ENCODE measurements around the gene ITGA2.

ITGA2 gene

GRCh38 chr5:52989025-52989780 is at the start of gene ITGA2:
Gene ITGA2, plus strand, starts transcription at chr5:52989352. Its CDS starts 117 bp downstream, at chr5:52989469.
- H2AFZ ChIP-seq (ENCODE audit: low read depth, low read length, severe bottlenecking) = peak within 1 kb of the TSS; percentile 89
- H3K9me2 ChIP-seq (replicated peaks; ENCODE audit: insufficient read depth, low read length) = no peaks in the 10 kb centered on the region
- no peak within 1 kb of the TSS for H3K27ac ChIP-seq (ENCODE audit: low read depth, low read length)
- peak within 1 kb of the TSS; percentile 54 for H3K4me3 ChIP-seq (ENCODE audit: insufficient read depth, low read length, poor library complexity, severe bottlenecking)
- no peaks in the 10 kb centered on the region for H3K36me3 ChIP-seq (ENCODE audit: low read length)
- H3K79me2 ChIP-seq (ENCODE audit: insufficient read depth, low read length) = no peaks in the 10 kb centered on the region
- peak within 1 kb of the TSS; percentile 69 for H3K4me2 ChIP-seq (ENCODE audit: low read depth, low read length, poor library complexity, severe bottlenecking)
- TF ChIP-seq EZH2phosphoT487 (conservative IDR thresholded peaks at IDR 0.05; ENCODE audit: low read length) = no peak
- TF ChIP-seq CTCF (IDR thresholded peaks at IDR 0.05; ENCODE audit: insufficient read depth, low read length, poor library complexity, severe bottlenecking) = no peak
- no peaks in the 10 kb centered on the region for H4K20me1 ChIP-seq (ENCODE audit: low read depth, low read length)
- no peaks in the 10 kb centered on the region for H3F3A ChIP-seq (ENCODE audit: insufficient read depth)
- peak within 1 kb of the TSS; percentile 36; the same call in 1 of the 2 replicates for H3K9ac ChIP-seq (ENCODE audit: low read length)
- no peaks in the 10 kb centered on the region for H3K27me3 ChIP-seq (ENCODE audit: low read length)
- H3K9me3 ChIP-seq (ENCODE audit: insufficient read depth, low read length) = no peaks in the 10 kb centered on the region

DNA sequence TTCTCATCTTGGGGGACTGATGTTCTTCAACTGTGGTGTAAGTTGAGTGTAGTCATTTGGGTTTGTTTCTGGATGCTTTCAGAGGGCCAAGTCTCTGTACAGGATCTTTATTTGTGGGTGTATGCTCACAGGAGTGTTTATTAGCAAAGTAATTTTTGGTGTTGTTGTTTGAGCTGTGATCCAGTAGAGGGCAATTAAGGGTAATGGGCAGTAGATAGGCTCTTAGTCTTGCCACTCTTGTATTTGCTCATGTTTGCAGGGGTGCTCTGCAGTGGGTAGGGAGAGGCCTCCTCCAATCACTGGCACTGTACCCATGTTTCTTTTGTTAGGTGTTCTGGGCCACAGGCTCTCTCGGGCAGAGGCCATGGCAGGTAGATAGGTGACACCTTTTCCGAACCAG is 45.9 kb upstream of the ITGA2 start:
- no peaks in the 10 kb centered on the region for H3K9me3 ChIP-seq (ENCODE audit: insufficient read depth, low read length)
- no peak overlapping the region for H2AFZ ChIP-seq (ENCODE audit: low read depth, low read length, severe bottlenecking)
- no peak for TF ChIP-seq CTCF (IDR thresholded peaks at IDR 0.05; ENCODE audit: insufficient read depth, low read length, poor library complexity, severe bottlenecking)
- no peak for TF ChIP-seq EZH2phosphoT487 (conservative IDR thresholded peaks at IDR 0.05; ENCODE audit: low read length)
- H3F3A ChIP-seq (ENCODE audit: insufficient read depth) = no peaks in the 10 kb centered on the region
- H3K79me2 ChIP-seq (ENCODE audit: insufficient read depth, low read length) = no peaks in the 10 kb centered on the region
- H3K4me2 ChIP-seq (ENCODE audit: low read depth, low read length, poor library complexity, severe bottlenecking) = no peak overlapping the region
- H3K9me2 ChIP-seq (replicated peaks; ENCODE audit: insufficient read depth, low read length) = no peaks in the 10 kb centered on the region
- H3K9ac ChIP-seq (ENCODE audit: low read length) = no peak overlapping the region
- H3K27me3 ChIP-seq (ENCODE audit: low read length) = no peaks in the 10 kb centered on the region
- H4K20me1 ChIP-seq (ENCODE audit: low read depth, low read length) = no peaks in the 10 kb centered on the region
- H3K27ac ChIP-seq (ENCODE audit: low read depth, low read length) = no peak overlapping the region
- H3K36me3 ChIP-seq (ENCODE audit: low read length) = no peaks in the 10 kb centered on the region
- no peak overlapping the region for H3K4me3 ChIP-seq (ENCODE audit: insufficient read depth, low read length, poor library complexity, severe bottlenecking)

DNA sequence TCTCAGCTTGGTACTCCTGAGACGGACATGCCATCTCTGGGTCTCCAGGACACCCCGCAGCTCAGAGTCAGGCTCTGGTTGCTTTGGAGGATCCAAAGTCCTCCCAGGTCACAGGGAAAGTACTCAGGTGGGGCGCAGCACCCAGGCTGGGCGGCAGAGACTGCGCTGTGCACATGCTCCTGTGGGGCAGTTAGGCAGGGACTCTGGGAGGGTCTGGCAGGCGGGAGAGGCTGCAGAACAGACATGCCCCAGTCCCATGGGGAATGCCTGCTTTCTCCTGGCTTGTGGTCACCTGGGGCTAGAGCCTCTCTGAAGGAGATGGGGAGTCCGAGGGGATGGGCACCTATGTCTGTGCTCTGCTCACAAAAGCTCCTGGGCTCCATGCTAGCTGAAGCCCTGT is 45.3 kb upstream of the ITGA2 start:
- Histone ChIP-seq H4K20me1 (ENCODE audit: low read depth, low read length) (no peaks in the 10 kb centered on the region), H3F3A (ENCODE audit: insufficient read depth) (no peaks in the 10 kb centered on the region), H2AFZ (ENCODE audit: low read depth, low read length, severe bottlenecking) (no peak overlapping the region), H3K27me3 (ENCODE audit: low read length) (no peaks in the 10 kb centered on the region), H3K27ac (ENCODE audit: low read depth, low read length) (no peak overlapping the region), H3K4me3 (ENCODE audit: insufficient read depth, low read length, poor library complexity, severe bottlenecking) (no peak overlapping the region), H3K4me2 (ENCODE audit: low read depth, low read length, poor library complexity, severe bottlenecking) (no peak overlapping the region), H3K79me2 (ENCODE audit: insufficient read depth, low read length) (no peaks in the 10 kb centered on the region), H3K36me3 (ENCODE audit: low read length) (no peaks in the 10 kb centered on the region), H3K9ac (ENCODE audit: low read length) (no peak overlapping the region), H3K9me3 (ENCODE audit: insufficient read depth, low read length) (no peaks in the 10 kb centered on the region), H3K9me2 (replicated peaks; ENCODE audit: insufficient read depth, low read length) (no peaks in the 10 kb centered on the region)
- TF ChIP-seq CTCF (IDR thresholded peaks at IDR 0.05; ENCODE audit: insufficient read depth, low read length, poor library complexity, severe bottlenecking) (no peak), EZH2phosphoT487 (conservative IDR thresholded peaks at IDR 0.05; ENCODE audit: low read length) (no peak)
